ENCODE measurements around the gene TMEM192. TPM values are rescaled to one million over a fixed set of nuclear protein-coding genes. Genes with fewer than 3 reads are reported as not detected.
"Not testable (repeated sequence)": the region's sequence is repeated elsewhere in the genome, so short reads cannot be mapped to it uniquely, and the experiment has no call there.

Gene TMEM192
- total RNA-seq, 1 donor from 2014 or later: 17.6 TPM

- no peak for TF ChIP-seq CTCF (IDR thresholded peaks at IDR 0.05)
- no peak for DNase-seq (ENCODE audit: extremely low spot score, unreplicated experiment)
- no peaks in the 10 kb centered on the region for H3K4me1 Mint-ChIP-seq (ENCODE audit: unreplicated experiment)
- H3K27ac Mint-ChIP-seq (ENCODE audit: unreplicated experiment): no peak overlapping the region
- H3K9me3 Mint-ChIP-seq (ENCODE audit: unreplicated experiment): no peaks in the 10 kb centered on the region
- H3K27me3 Mint-ChIP-seq (ENCODE audit: unreplicated experiment): no peaks in the 10 kb centered on the region
- H3K36me3 Mint-ChIP-seq (ENCODE audit: unreplicated experiment): peaks cover 15% of the 10 kb centered on the region
- H3K4me3 Mint-ChIP-seq (ENCODE audit: unreplicated experiment): no peak overlapping the region
Measured at GRCh38 chr4:165079476-165079875, 33.2 kb downstream of the TMEM192 start.

- no peak for DNase-seq (ENCODE audit: extremely low spot score, unreplicated experiment)
- Mint-ChIP-seq H3K27me3 (ENCODE audit: unreplicated experiment) (no peaks in the 10 kb centered on the region), H3K4me3 (ENCODE audit: unreplicated experiment) (no peak overlapping the region), H3K4me1 (ENCODE audit: unreplicated experiment) (no peaks in the 10 kb centered on the region), H3K27ac (ENCODE audit: unreplicated experiment) (no peak overlapping the region), H3K36me3 (ENCODE audit: unreplicated experiment) (peaks cover 12% of the 10 kb centered on the region), H3K9me3 (ENCODE audit: unreplicated experiment) (no peaks in the 10 kb centered on the region)
- TF ChIP-seq CTCF (IDR thresholded peaks at IDR 0.05): no peak
Measured at GRCh38 chr4:165077034-165077578, 35.6 kb downstream of the TMEM192 start.

GRCh38 chr4:165073346-165073745, 39.3 kb downstream of the TMEM192 start:
- not testable (repeated sequence) for H3K4me3 Mint-ChIP-seq (ENCODE audit: unreplicated experiment); H3K27me3 Mint-ChIP-seq (ENCODE audit: unreplicated experiment); H3K36me3 Mint-ChIP-seq (ENCODE audit: unreplicated experiment); H3K27ac Mint-ChIP-seq (ENCODE audit: unreplicated experiment); H3K9me3 Mint-ChIP-seq (ENCODE audit: unreplicated experiment); H3K4me1 Mint-ChIP-seq (ENCODE audit: unreplicated experiment)
- DNase-seq (ENCODE audit: extremely low spot score, unreplicated experiment): peak; percentile 23

GRCh38 chr4:165070560-165070959, 42.1 kb downstream of the TMEM192 start:
- H3K27ac Mint-ChIP-seq (ENCODE audit: unreplicated experiment): no peak overlapping the region
- no peaks in the 10 kb centered on the region for H3K36me3 Mint-ChIP-seq (ENCODE audit: unreplicated experiment)
- no peaks in the 10 kb centered on the region for H3K9me3 Mint-ChIP-seq (ENCODE audit: unreplicated experiment)
- no peaks in the 10 kb centered on the region for H3K4me1 Mint-ChIP-seq (ENCODE audit: unreplicated experiment)
- no peak for DNase-seq (ENCODE audit: extremely low spot score, unreplicated experiment)
- H3K27me3 Mint-ChIP-seq (ENCODE audit: unreplicated experiment): no peaks in the 10 kb centered on the region
- TF ChIP-seq CTCF (IDR thresholded peaks at IDR 0.05): no peak
- H3K4me3 Mint-ChIP-seq (ENCODE audit: unreplicated experiment): no peak overlapping the region

GRCh38 chr4:165060938-165061337, 51.7 kb downstream of the TMEM192 start:
- no peak for DNase-seq (ENCODE audit: extremely low spot score, unreplicated experiment)
- no peak overlapping the region for H3K4me3 Mint-ChIP-seq (ENCODE audit: unreplicated experiment)
- no peak overlapping the region for H3K27ac Mint-ChIP-seq (ENCODE audit: unreplicated experiment)
- peak; percentile 47 for TF ChIP-seq CTCF (IDR thresholded peaks at IDR 0.05)
- no peaks in the 10 kb centered on the region for H3K9me3 Mint-ChIP-seq (ENCODE audit: unreplicated experiment)
- H3K4me1 Mint-ChIP-seq (ENCODE audit: unreplicated experiment): no peaks in the 10 kb centered on the region
- no peaks in the 10 kb centered on the region for H3K36me3 Mint-ChIP-seq (ENCODE audit: unreplicated experiment)
- H3K27me3 Mint-ChIP-seq (ENCODE audit: unreplicated experiment): peaks cover 11% of the 10 kb centered on the region

GRCh38 chr4:165059386-165059785, 53.3 kb downstream of the TMEM192 start:
- no peak for TF ChIP-seq CTCF (IDR thresholded peaks at IDR 0.05)
- H3K27me3 Mint-ChIP-seq (ENCODE audit: unreplicated experiment): peaks cover 11% of the 10 kb centered on the region

More at GRCh38 chr4:165059386-165059785, 53.3 kb downstream of the TMEM192 start:
- DNase-seq (ENCODE audit: extremely low spot score, unreplicated experiment): no peak
- H3K36me3 Mint-ChIP-seq (ENCODE audit: unreplicated experiment): no peaks in the 10 kb centered on the region
- no peak overlapping the region for H3K27ac Mint-ChIP-seq (ENCODE audit: unreplicated experiment)
- H3K9me3 Mint-ChIP-seq (ENCODE audit: unreplicated experiment): no peaks in the 10 kb centered on the region
- H3K4me1 Mint-ChIP-seq (ENCODE audit: unreplicated experiment): no peaks in the 10 kb centered on the region
- no peak overlapping the region for H3K4me3 Mint-ChIP-seq (ENCODE audit: unreplicated experiment)

Data from osteocyte (in vitro differentiated cells).